Skeletal muscle satellite cell (primary cell): ENCODE data around the gene ATP7A. TPM values are rescaled to one million over a fixed set of nuclear protein-coding genes. Genes with fewer than 3 reads are reported as not detected.

Experiments used
- H3K27me3 ChIP-seq: 2 replicates; pipeline ENCODE4 v1.7.0; 2013; ENCODE audit warnings: low read length; ENCODE audit not compliant: control insufficient read depth, insufficient read depth
- H3K36me3 ChIP-seq: 2 replicates; pipeline ENCODE4 v1.7.0; 2013; ENCODE audit warnings: mild to moderate bottlenecking, control low read depth, low read length; ENCODE audit not compliant: insufficient read depth
- H3K4me1 ChIP-seq: 2 replicates; pipeline ENCODE4 v1.7.0; 2013; ENCODE audit warnings: low read length; ENCODE audit not compliant: control insufficient read depth, insufficient read depth
- H3K4me2 ChIP-seq: 2 replicates; pipeline ENCODE4 v1.7.0; 2013; ENCODE audit warnings: mild to moderate bottlenecking, low read length
- H3K4me3 ChIP-seq: 2 replicates; pipeline ENCODE4 v1.7.0; 2013; ENCODE audit warnings: low read length
- H3K9ac ChIP-seq: 2 replicates; pipeline ENCODE4 v1.7.0; 2013; ENCODE audit warnings: mild to moderate bottlenecking, low read depth, low read length, moderate library complexity
- H3K9me3 ChIP-seq: replicated peaks from 2 replicates; pipeline ENCODE4 v1.7.0; 2013; ENCODE audit warnings: mild to moderate bottlenecking, control low read depth, low read length
- small RNA-seq: library from RNA; depleted of rRNA; stranded (forward); fragments of <200 nt; gene quantifications from one replicate; pipeline ENCODE3, GENCODE V24; 2012

The ATP7A gene

DNA sequence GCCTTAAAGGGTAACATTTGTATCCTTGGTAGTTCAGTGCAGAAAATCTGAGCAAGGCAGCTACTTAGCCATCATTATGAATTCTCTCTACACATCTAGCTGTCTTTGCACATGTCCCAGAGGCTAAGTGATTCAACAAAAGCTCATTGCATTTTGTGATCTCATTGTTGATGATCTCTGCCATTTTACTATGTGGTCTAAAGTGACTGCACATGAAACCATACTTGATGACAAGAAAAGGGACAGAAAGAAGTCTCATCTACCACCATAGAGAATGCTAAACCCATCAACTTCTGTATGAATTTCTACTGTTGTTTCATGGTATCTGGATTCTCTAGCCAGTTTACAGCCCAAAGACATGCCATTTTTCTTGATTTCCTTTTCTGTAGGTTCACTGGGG lies 187.6 kb downstream of the ATP7A start:
- H3K27me3 ChIP-seq = no peaks in the 10 kb centered on the region
- no peak overlapping the region for H3K4me2 ChIP-seq
- no peak overlapping the region for H3K9ac ChIP-seq
- H3K4me1 ChIP-seq = no peaks in the 10 kb centered on the region
- no peaks in the 10 kb centered on the region for H3K9me3 ChIP-seq
- H3K36me3 ChIP-seq = no peaks in the 10 kb centered on the region
- no peak overlapping the region for H3K4me3 ChIP-seq

Small RNA genes within 50 kb of the gene (small RNA-seq; reads per million reads assigned to genes)
- gene RN7SL460P = not detected
